ENCODE results near the gene NGLY1. TPM values are rescaled to one million over a fixed set of nuclear protein-coding genes. Genes with fewer than 3 reads are reported as not detected.

Gene NGLY1
- total and polyA plus RNA-seq, 2 of the 8 experiments (the other 6 are each of a cell fraction or from before 2014, with no cell fraction given) = 3.1 to 24.8 TPM

GRCh38 chr3:25781758-25782594 is 1.3 kb downstream of the NGLY1 start:
- Histone ChIP-seq H2BK120ac (replicated peaks; ENCODE audit: low read depth, low read length) (no peak overlapping the region), H3K9me3 (ENCODE audit: insufficient read depth in 2 of 2, low read depth in 1 of 2, low read length in 1 of 2) (no peaks in the 10 kb centered on the region), H3K4ac (replicated peaks; ENCODE audit: insufficient read length, low read depth, low read length) (no peak overlapping the region), H3K27me3 (replicated peaks in 1 of 4; ENCODE audit: control insufficient read depth in 3 of 4, extremely low read depth in 1 of 4, insufficient read depth in 3 of 4, low read length in 3 of 4) (no peaks in the 10 kb centered on the region; a peak in 2 of 7 replicates), H3K14ac (ENCODE audit: insufficient read length) (no peak overlapping the region), H2AFZ (ENCODE audit: low read length) (no peak overlapping the region), H2AK5ac (ENCODE audit: low read depth, low read length) (no peak overlapping the region), H3K4me2 (ENCODE audit: insufficient read depth in 1 of 2, low read depth in 2 of 2, low read length in 2 of 2) (peak overlapping the region; percentile 81 to 86), H2BK15ac (ENCODE audit: low read length) (no peak overlapping the region), H4K20me1 (replicated peaks in 1 of 2; ENCODE audit: control insufficient read depth in 1 of 2, insufficient read depth in 2 of 2, low read length in 2 of 2) (no peaks in the 10 kb centered on the region), H3K56ac (replicated peaks; ENCODE audit: insufficient read length, low read depth, low read length) (no peak overlapping the region), H4K5ac (ENCODE audit: insufficient read length, low read depth, low read length) (no peak overlapping the region), H4K91ac (replicated peaks; ENCODE audit: insufficient read length, low read length) (no peak overlapping the region), H3K36me3 (ENCODE audit: control insufficient read depth in 2 of 4, insufficient read depth in 4 of 4, low read length in 3 of 4) (peaks cover 0 to 7% (median 4%) of the 10 kb centered on the region in 4 experiments; a peak in 6 of 8 replicates), H4K8ac (ENCODE audit: extremely low read depth, insufficient read depth, low read length) (no peak overlapping the region), H2BK12ac (ENCODE audit: low read depth, low read length) (no peak overlapping the region), H3K79me2 (ENCODE audit: control insufficient read depth in 1 of 2, insufficient read depth in 2 of 2, low read length in 2 of 2) (peaks cover 0 to 20% of the 10 kb centered on the region in 2 experiments; a peak in 2 of 4 replicates), H3K79me1 (ENCODE audit: low read depth, low read length) (no peaks in the 10 kb centered on the region), H3K18ac (ENCODE audit: extremely low read depth, low read length) (no peak overlapping the region), H3K4me1 (replicated peaks in 1 of 4; ENCODE audit: control insufficient read depth in 3 of 4, insufficient read depth in 4 of 4, low read length in 3 of 4) (peaks cover 0 to 5% (median 1%) of the 10 kb centered on the region in 4 experiments; a peak in 2 of 7 replicates), H3K4me3 (ENCODE audit: extremely low read depth in 1 of 4, insufficient read depth in 2 of 4, low read depth in 3 of 4, low read length in 4 of 4) (peak overlapping the region; percentile 54 to 93 (median 74); a peak in 5 of 8 replicates), H3K23ac (ENCODE audit: insufficient read length) (no peak overlapping the region), H3K23me2 (ENCODE audit: low read depth, low read length) (peaks cover 10% of the 10 kb centered on the region; the same call in 1 of the 2 replicates), H2BK5ac (ENCODE audit: low read depth, low read length) (no peak overlapping the region), H3K27ac (ENCODE audit: low read depth, low read length) (no peak overlapping the region), H3K9ac (replicated peaks in 1 of 4; ENCODE audit: extremely low read depth in 1 of 4, low read depth in 3 of 4, low read length in 3 of 4) (no peak overlapping the region; a peak in 1 of 7 replicates), H2BK20ac (ENCODE audit: low read length) (no peak overlapping the region)
- FAIRE-seq (no peak), DNase-seq (ENCODE audit: low read depth in 1 of 2, low spot score in 2 of 2) (no peak)
- ChIA-PET POLR2A (ENCODE audit: partially characterized antibody) (interaction anchor here (1.5 to 2.1 kb wide), 2 partner anchors 8 to 103 kb away, joined by 3 to 6 read pairs; partner anchors contain the start of gene OXSM), CTCF (ENCODE audit: partially characterized antibody) (no interaction called here)
- TF ChIP-seq CBX5 (IDR thresholded peaks at IDR 0.05; ENCODE audit: low read depth, low read length) = no peak
- TF ChIP-seq SUZ12 (IDR thresholded peaks at IDR 0.05; ENCODE audit: low read length) = no peak
- TF ChIP-seq SIX5 (IDR thresholded peaks at IDR 0.05; ENCODE audit: low read depth, low read length) = no peak
- no peak for TF ChIP-seq RFX5 (IDR thresholded peaks at IDR 0.05; ENCODE audit: borderline replicate concordance, low read depth, low read length)
- TF ChIP-seq MAX (IDR thresholded peaks at IDR 0.05) = no peak
- WGBS, 2 experiments (ENCODE audit: extremely low coverage in 1 of 2, insufficient coverage in 1 of 2, insufficient read length in 1 of 2, insufficient replicate concordance in 2 of 2, low coverage in 1 of 2, low lambda C conversion rate in 2 of 2, missing lambda C conversion rate in 1 of 2) = 82% methylated on average over 3 of the region's 3 CpGs; no CpG with 5 or more reads in 1 of the 2 experiments
